ENCODE measurements around the gene SBF2.
"Not testable (repeated sequence)": the region's sequence is repeated elsewhere in the genome, so short reads cannot be mapped to it uniquely, and the experiment has no call there.

The SBF2 gene

GRCh38 chr11:9750551-9750950, 543.5 kb downstream of the SBF2 start:
- Histone ChIP-seq H3K4me3 (ENCODE audit: low read depth, low read length) (no peak overlapping the region), H3K27ac (no peak overlapping the region), H3K27me3 (ENCODE audit: insufficient read depth, low read depth, severe bottlenecking) (no peaks in the 10 kb centered on the region), H3K9me3 (ENCODE audit: severe bottlenecking) (no peaks in the 10 kb centered on the region), H3K36me3 (peaks cover 3% of the 10 kb centered on the region; the same call in 1 of the 2 replicates)
- DNase-seq: no peak
- no peak for TF ChIP-seq CTCF (IDR thresholded peaks at IDR 0.05; ENCODE audit: low read depth, low read length)

GRCh38 chr11:9748361-9748970, 545.6 kb downstream of the SBF2 start:
- no peaks in the 10 kb centered on the region for H3K27me3 ChIP-seq (ENCODE audit: insufficient read depth, low read depth, severe bottlenecking)
- H3K36me3 ChIP-seq: peaks cover 3% of the 10 kb centered on the region; the same call in 1 of the 2 replicates
- peak; percentile 71 for DNase-seq
- no peak overlapping the region for H3K27ac ChIP-seq
- no peak overlapping the region for H3K4me3 ChIP-seq (ENCODE audit: low read depth, low read length)
- no peaks in the 10 kb centered on the region for H3K9me3 ChIP-seq (ENCODE audit: severe bottlenecking)
- TF ChIP-seq CTCF (IDR thresholded peaks at IDR 0.05; ENCODE audit: low read depth, low read length): peak; percentile 74

- no peak for DNase-seq
- no peaks in the 10 kb centered on the region for H3K27me3 ChIP-seq (ENCODE audit: insufficient read depth, low read depth, severe bottlenecking)
- peaks cover 3% of the 10 kb centered on the region; the same call in 1 of the 2 replicates for H3K36me3 ChIP-seq
- H3K27ac ChIP-seq: no peak overlapping the region
- no peak overlapping the region for H3K4me3 ChIP-seq (ENCODE audit: low read depth, low read length)
- no peaks in the 10 kb centered on the region for H3K9me3 ChIP-seq (ENCODE audit: severe bottlenecking)
- TF ChIP-seq CTCF (IDR thresholded peaks at IDR 0.05; ENCODE audit: low read depth, low read length): no peak
Measured at GRCh38 chr11:9747828-9748227, 546.2 kb downstream of the SBF2 start.

GRCh38 chr11:9747229-9747628, 546.8 kb downstream of the SBF2 start:
- Histone ChIP-seq H3K27ac (no peak overlapping the region), H3K9me3 (ENCODE audit: severe bottlenecking) (no peaks in the 10 kb centered on the region), H3K36me3 (peaks cover 3% of the 10 kb centered on the region; the same call in 1 of the 2 replicates), H3K4me3 (ENCODE audit: low read depth, low read length) (no peak overlapping the region), H3K27me3 (ENCODE audit: insufficient read depth, low read depth, severe bottlenecking) (no peaks in the 10 kb centered on the region)
- no peak for DNase-seq
- no peak for TF ChIP-seq CTCF (IDR thresholded peaks at IDR 0.05; ENCODE audit: low read depth, low read length)

GRCh38 chr11:9745411-9746211, 548.4 kb downstream of the SBF2 start:
- Histone ChIP-seq H3K27ac (no peak overlapping the region), H3K4me3 (ENCODE audit: low read depth, low read length) (no peak overlapping the region), H3K9me3 (ENCODE audit: severe bottlenecking) (no peaks in the 10 kb centered on the region), H3K36me3 (peaks cover 13% of the 10 kb centered on the region), H3K27me3 (ENCODE audit: insufficient read depth, low read depth, severe bottlenecking) (no peaks in the 10 kb centered on the region)
- TF ChIP-seq CTCF (IDR thresholded peaks at IDR 0.05; ENCODE audit: low read depth, low read length): no peak
- no peak for DNase-seq

- not testable (repeated sequence) for DNase-seq; H3K27me3 ChIP-seq (ENCODE audit: insufficient read depth, low read depth, severe bottlenecking); H3K27ac ChIP-seq; H3K9me3 ChIP-seq (ENCODE audit: severe bottlenecking); H3K4me3 ChIP-seq (ENCODE audit: low read depth, low read length)
- H3K36me3 ChIP-seq: peaks cover 24% of the 10 kb centered on the region
Measured at GRCh38 chr11:9743512-9743911, 550.5 kb downstream of the SBF2 start.

All from WERI-Rb-1 (cell line).